T-cell (primary cell): Measurements from ENCODE around the gene ZFC3H1. TPM values are rescaled to one million over a fixed set of nuclear protein-coding genes. Genes with fewer than 3 reads are reported as not detected.
A peak's percentile ranks its signal among the peaks of the same experiment; 100 is the strongest.

ENCODE experiments used
- ATAC-seq, 4 experiments: fragments of 200-7000 bp in 3 of 4; fragments of 150-1000 bp in 1 of 4; cut with Tn5 transposase; replicated peaks in 1 of 4; 1 replicate in 3 of 4; 2 replicates in 1 of 4; pipeline ENCODE4 v1.10.0; 2021; ENCODE audit warnings: moderate library complexity in 3 of 4, mild to moderate bottlenecking in 2 of 4, moderate number of reproducible peaks in 1 of 4
- CTCF ChIA-PET, 2 donors: fragments of 300-600 bp; sonication (Branson Sonifier 250); formaldehyde crosslinking; loops; one replicate each; lab custom pipeline; 2022; ENCODE audit warnings: antibody characterized with exemption in 2 of 2; lab: Charles Lee
- POLR2A ChIA-PET, 2 donors: fragments of 300-600 bp; sonication (Branson Sonifier 250); formaldehyde crosslinking; loops; one replicate each; lab custom pipeline; 2022; ENCODE audit warnings: antibody characterized with exemption in 2 of 2; lab: Charles Lee
- DNase-seq, 35 experiments: peaks; one replicate each; pipeline versions ENCODE4 v3.0.0 to v3.0.0-alpha.2; 2013 to 2023
- H3K27ac ChIP-seq: one replicate; pipeline ENCODE4 v1.5.1; 2013; ENCODE audit warnings: low read length
- H3K27me3 ChIP-seq, 2 experiments: replicated peaks in 1 of 2; 1 replicate in 1 of 2; 2 replicates in 1 of 2; pipeline versions ENCODE4 v1.6.1 to v1.7.0; 2013; ENCODE audit warnings: low read length in 1 of 2, mixed read lengths in 1 of 2; ENCODE audit not compliant: control insufficient read depth in 2 of 2, insufficient read depth in 2 of 2; ENCODE audit errors: extremely low read depth in 1 of 2
- H3K36me3 ChIP-seq, 2 donors: 1 replicate in 1 of 2; 2 replicates in 1 of 2; pipeline versions ENCODE4 v1.6.1 to v1.7.0; 2013; ENCODE audit warnings: low read length in 1 of 2; ENCODE audit not compliant: control insufficient read depth in 2 of 2, insufficient read depth in 1 of 2; ENCODE audit errors: extremely low read depth in 1 of 2
- H3K4me1 ChIP-seq, 2 experiments: 1 replicate in 1 of 2; 2 replicates in 1 of 2; pipeline versions ENCODE4 v1.6.1 to v1.7.0; 2013; ENCODE audit warnings: low read length in 2 of 2, mixed read lengths in 1 of 2; ENCODE audit not compliant: insufficient read depth in 2 of 2, control insufficient read depth in 1 of 2; ENCODE audit errors: extremely low read depth in 1 of 2
- H3K4me3 ChIP-seq, 2 donors: 1 replicate in 1 of 2; 2 replicates in 1 of 2; pipeline versions ENCODE4 v1.5.1 to v1.7.0; 2013; ENCODE audit warnings: mild to moderate bottlenecking in 2 of 2, low read length in 1 of 2, moderate library complexity in 1 of 2; ENCODE audit not compliant: control insufficient read depth in 1 of 2; ENCODE audit errors: extremely low read depth in 1 of 2
- H3K9me3 ChIP-seq: 2 replicates; pipeline ENCODE4 v1.7.0; 2013
- H3K27ac Mint-ChIP-seq, 2 donors: one replicate each; pipeline ENCODE4 v1.8.0; 2020 to 2021; ENCODE audit warnings: mild to moderate bottlenecking in 2 of 2, mixed read lengths in 2 of 2
- H3K27me3 Mint-ChIP-seq, 2 donors: one replicate each; pipeline ENCODE4 v1.8.0; 2021 to 2022; ENCODE audit warnings: mixed read lengths in 2 of 2
- H3K36me3 Mint-ChIP-seq: one replicate; pipeline ENCODE4 v1.8.0; 2021; ENCODE audit warnings: mixed read lengths
- H3K4me1 Mint-ChIP-seq, 3 donors: one replicate each; pipeline ENCODE4 v1.8.0; 2020 to 2022; ENCODE audit warnings: mixed read lengths in 3 of 3, mild to moderate bottlenecking in 1 of 3
- H3K4me3 Mint-ChIP-seq, 3 donors: one replicate each; pipeline ENCODE4 v1.8.0; 2020 to 2022; ENCODE audit warnings: mild to moderate bottlenecking in 3 of 3, mixed read lengths in 3 of 3, moderate library complexity in 3 of 3
- H3K9me3 Mint-ChIP-seq, 3 donors: one replicate each; pipeline ENCODE4 v1.8.0; 2020 to 2022; ENCODE audit warnings: mixed read lengths in 3 of 3
- WGBS: methylation state at CpG from one replicate; pipeline ENCODE4 v1.1.5; 2013; ENCODE audit warnings: missing lambda C conversion rate; ENCODE audit not compliant: insufficient coverage; 5-methylcytosine and 5-hydroxymethylcytosine counted together
- total RNA-seq, 35 experiments: library from RNA in 6 of 35; stranded (reverse) in 6 of 35; fragments of 120-200 nt in 1 of 35; gene quantifications; one replicate each; pipeline versions ENCODE4 v1.2.1 to v1.2.4 and lab custom pipeline; 2013 to 2026

The ZFC3H1 gene
- total RNA-seq, 5 donors from 2014 or later (not counting 1 experiment from before 2014, with no cell fraction given) = 85.5 to 146 (median 106) TPM

GRCh38 chr12:71636704-71637115 lies 26.9 kb downstream of the ZFC3H1 start:
- Histone ChIP-seq H3K27me3 (no peaks in the 10 kb centered on the region), H3K27ac (no peak overlapping the region), H3K36me3 (peaks cover 0 to 75% of the 10 kb centered on the region in 2 donors), H3K4me3 (no peak overlapping the region), H3K4me1 (no peaks in the 10 kb centered on the region), H3K9me3 (no peaks in the 10 kb centered on the region)
- WGBS = no CpG with 5 or more reads among the region's 3 CpGs
- Mint-ChIP-seq H3K9me3 (no peaks in the 10 kb centered on the region), H3K4me3 (peak overlapping the region in 1 of 3 donors; percentile 10), H3K27ac (peak overlapping the region; percentile 47 to 66), H3K4me1 (peaks cover 10 to 14% (median 12%) of the 10 kb centered on the region in 3 donors), H3K27me3 (no peaks in the 10 kb centered on the region), H3K36me3 (peaks cover 48% of the 10 kb centered on the region)
- CTCF ChIA-PET = interaction anchor here (0.5 to 3.2 kb wide), 32 partner anchors 8 to 1349 kb away, joined by 3 to 44 read pairs (median 4); partner anchors contain the start of genes THAP2 (in 2 of the 2), RAB21 (in 1 of the 2), TMEM19 (in 1 of the 2) and ZFC3H1 (in 1 of the 2)
- POLR2A ChIA-PET = interaction anchor here in 1 of 2 donors (0.7 to 1.2 kb wide), 7 partner anchors 8 to 119 kb away, joined by 3 to 5 read pairs (median 4); no protein-coding TSS in a partner anchor
- ATAC-seq (peak in 3 of 4 experiments; percentile 57 to 65 (median 58)), DNase-seq (peak in 5 of 35 experiments; percentile 6 to 78 (median 24))

GRCh38 chr12:71627438-71628002 lies 36.1 kb downstream of the ZFC3H1 start:
- H3K27ac Mint-ChIP-seq = peak overlapping the region in 1 of 2 donors; percentile 48
- 92% methylated on average over 2 of the region's 2 CpGs for WGBS
- no peak for ATAC-seq

GRCh38 chr12:71626768-71627167 lies 36.9 kb downstream of the ZFC3H1 start:
- Histone ChIP-seq H3K4me1 (no peaks in the 10 kb centered on the region), H3K36me3 (peaks cover 0 to 90% of the 10 kb centered on the region in 2 donors), H3K4me3 (no peak overlapping the region), H3K9me3 (no peaks in the 10 kb centered on the region), H3K27ac (no peak overlapping the region), H3K27me3 (no peaks in the 10 kb centered on the region)
- WGBS = 100% methylated on average over 1 of the region's 3 CpGs
- Mint-ChIP-seq H3K4me1 (peaks cover 19 to 30% (median 23%) of the 10 kb centered on the region in 3 donors), H3K27me3 (no peaks in the 10 kb centered on the region), H3K4me3 (no peak overlapping the region), H3K36me3 (peaks cover 47% of the 10 kb centered on the region), H3K9me3 (no peaks in the 10 kb centered on the region), H3K27ac (peak overlapping the region; percentile 75 to 85)
- POLR2A ChIA-PET = interaction anchor here (0.6 to 1.2 kb wide), 2 partner anchors 22 to 217 kb away, joined by 3 to 4 read pairs; no protein-coding TSS in a partner anchor
- ATAC-seq = no peak
- CTCF ChIA-PET = interaction anchor here (0.6 to 2.5 kb wide), 8 partner anchors 10 to 254 kb away, joined by 3 to 11 read pairs (median 4); partner anchors contain the start of gene TMEM19 (in 1 of the 2)
- DNase-seq = no peak

More at GRCh38 chr12:71627438-71628002, 36.1 kb downstream of the ZFC3H1 start:
- ChIA-PET POLR2A (interaction anchor here (0.6 to 0.7 kb wide), 2 partner anchors 10 kb away, joined by 3 read pairs; no protein-coding TSS in a partner anchor), CTCF (interaction anchor here (0.6 to 2.5 kb wide), 6 partner anchors 9 to 124 kb away, joined by 3 to 11 read pairs (median 4); partner anchors contain the start of gene TMEM19 (in 1 of the 2))
- Mint-ChIP-seq H3K4me1 (peaks cover 11 to 26% (median 21%) of the 10 kb centered on the region in 3 donors), H3K36me3 (peaks cover 46% of the 10 kb centered on the region), H3K27me3 (no peaks in the 10 kb centered on the region), H3K9me3 (no peaks in the 10 kb centered on the region), H3K4me3 (no peak overlapping the region)
- DNase-seq = no peak
- Histone ChIP-seq H3K4me1 (no peaks in the 10 kb centered on the region), H3K27ac (no peak overlapping the region), H3K36me3 (peaks cover 0 to 89% of the 10 kb centered on the region in 2 donors), H3K4me3 (no peak overlapping the region), H3K9me3 (no peaks in the 10 kb centered on the region), H3K27me3 (no peaks in the 10 kb centered on the region)

GRCh38 chr12:71626098-71626497 lies 37.5 kb downstream of the ZFC3H1 start:
- no peak overlapping the region for H3K27ac ChIP-seq
- H3K27me3 ChIP-seq = no peaks in the 10 kb centered on the region
- Mint-ChIP-seq H3K4me3 (peak overlapping the region in 1 of 3 donors; percentile 14), H3K36me3 (peaks cover 53% of the 10 kb centered on the region), H3K27ac (peak overlapping the region; percentile 75 to 85), H3K4me1 (peaks cover 24 to 32% (median 26%) of the 10 kb centered on the region in 3 donors), H3K9me3 (no peaks in the 10 kb centered on the region), H3K27me3 (no peaks in the 10 kb centered on the region)
- no peaks in the 10 kb centered on the region for H3K9me3 ChIP-seq
- H3K4me1 ChIP-seq = no peaks in the 10 kb centered on the region
- POLR2A ChIA-PET = interaction anchor here (0.6 to 1.2 kb wide), 3 partner anchors 12 to 218 kb away, joined by 3 to 4 read pairs (median 3); no protein-coding TSS in a partner anchor
- CTCF ChIA-PET = interaction anchor here (0.6 to 1.5 kb wide), 9 partner anchors 10 to 305 kb away, joined by 3 to 6 read pairs (median 3); partner anchors contain the start of gene TMEM19 (in 1 of the 2)
- WGBS = 43% methylated on average over 3 of the region's 5 CpGs
- DNase-seq (no peak), ATAC-seq (no peak)
- H3K36me3 ChIP-seq = peaks cover 3 to 88% of the 10 kb centered on the region in 2 donors
- no peak overlapping the region for H3K4me3 ChIP-seq

GRCh38 chr12:71625476-71625875 lies 38.2 kb downstream of the ZFC3H1 start:
- no peaks in the 10 kb centered on the region for H3K4me1 ChIP-seq
- H3K36me3 Mint-ChIP-seq = peaks cover 56% of the 10 kb centered on the region
- no CpG with 5 or more reads among the region's 2 CpGs for WGBS
- peaks cover 3 to 89% of the 10 kb centered on the region in 2 donors for H3K36me3 ChIP-seq
- peak overlapping the region in 1 of 2 donors; percentile 64 for H3K27ac Mint-ChIP-seq
- no peak overlapping the region for H3K4me3 Mint-ChIP-seq
- no peaks in the 10 kb centered on the region for H3K27me3 Mint-ChIP-seq
- CTCF ChIA-PET = interaction anchor here (0.6 to 1.0 kb wide), 5 partner anchors 11 to 305 kb away, joined by 3 to 6 read pairs (median 4); no protein-coding TSS in a partner anchor
- H3K4me3 ChIP-seq = no peak overlapping the region
- ATAC-seq (no peak), DNase-seq (no peak)
- no peak overlapping the region for H3K27ac ChIP-seq
- H3K9me3 Mint-ChIP-seq = no peaks in the 10 kb centered on the region
- H3K27me3 ChIP-seq = no peaks in the 10 kb centered on the region
- H3K9me3 ChIP-seq = no peaks in the 10 kb centered on the region
- peaks cover 30 to 38% (median 31%) of the 10 kb centered on the region in 3 donors for H3K4me1 Mint-ChIP-seq
- POLR2A ChIA-PET = interaction anchor here in 1 of 2 donors (0.6 kb wide), 1 partner anchor 13 kb away, joined by 3 read pairs; no protein-coding TSS in a partner anchor

- H3K27me3 ChIP-seq = no peaks in the 10 kb centered on the region
- CTCF ChIA-PET = interaction anchor here in 1 of 2 donors (1.8 kb wide), 1 partner anchor 15 kb away, joined by 4 read pairs; no protein-coding TSS in a partner anchor
- peaks cover 3 to 89% of the 10 kb centered on the region in 2 donors for H3K36me3 ChIP-seq
- no peak overlapping the region for H3K4me3 ChIP-seq
- WGBS = 100% methylated on average over 1 of the region's 1 CpG
- Mint-ChIP-seq H3K27me3 (no peaks in the 10 kb centered on the region), H3K4me3 (no peak overlapping the region), H3K4me1 (peaks cover 27 to 36% (median 31%) of the 10 kb centered on the region in 3 donors), H3K9me3 (no peaks in the 10 kb centered on the region), H3K27ac (peak overlapping the region; percentile 52 to 73), H3K36me3 (peaks cover 64% of the 10 kb centered on the region)
- POLR2A ChIA-PET = no interaction called here
- H3K9me3 ChIP-seq = no peaks in the 10 kb centered on the region
- H3K4me1 ChIP-seq = no peaks in the 10 kb centered on the region
- DNase-seq (no peak), ATAC-seq (no peak)
- no peak overlapping the region for H3K27ac ChIP-seq
Measured at GRCh38 chr12:71621938-71622337, 41.7 kb downstream of the ZFC3H1 start.
